CD4-positive, alpha-beta T cell (primary cell): ENCODE results near the gene RFC3. TPM values are rescaled to one million over a fixed set of nuclear protein-coding genes. Genes with fewer than 3 reads are reported as not detected.
"Not testable (repeated sequence)": the region's sequence is repeated elsewhere in the genome, so short reads cannot be mapped to it uniquely, and the experiment has no call there.

Source experiments
- ATAC-seq: fragments of 200-7000 bp; cut with Tn5 transposase; one replicate; pipeline ENCODE4 v1.10.0; 2022; ENCODE audit warnings: mild to moderate bottlenecking; ENCODE audit not compliant: poor library complexity
- CTCF ChIA-PET: fragments of 350-600 bp; sonication (Branson Sonifier 250); formaldehyde crosslinking; loops from one replicate; lab custom pipeline; 2021; ENCODE audit warnings: antibody characterized with exemption, inconsistent platforms; lab: Charles Lee
- POLR2A ChIA-PET: fragments of 350-600 bp; sonication (Branson Sonifier 250); formaldehyde crosslinking; loops from one replicate; lab custom pipeline; 2021; ENCODE audit warnings: antibody characterized with exemption, inconsistent platforms; lab: Charles Lee
- DNase-seq, 14 experiments: peaks; one replicate each; pipeline ENCODE4 v3.0.0-alpha.2; 2013 to 2020; ENCODE audit warnings: mixed read lengths in 2 of 14
- H3K27ac ChIP-seq, 2 donors: one replicate each; pipeline versions ENCODE4 v1.5.1 to v1.7.0; 2013; ENCODE audit warnings: low read length in 2 of 2, low read depth in 1 of 2, mild to moderate bottlenecking in 1 of 2
- H3K27me3 ChIP-seq, 2 experiments: 1 replicate in 1 of 2; 2 replicates in 1 of 2; pipeline versions ENCODE4 v1.6.1 to v1.7.0; 2013; ENCODE audit warnings: low read length in 2 of 2, control low read depth in 1 of 2, mild to moderate bottlenecking in 1 of 2, moderate library complexity in 1 of 2; ENCODE audit not compliant: insufficient read depth in 2 of 2, control insufficient read depth in 1 of 2
- H3K36me3 ChIP-seq: one replicate; pipeline ENCODE4 v1.6.1; 2013; ENCODE audit warnings: low read length, control low read depth; ENCODE audit not compliant: insufficient read depth
- H3K4me1 ChIP-seq: one replicate; pipeline ENCODE4 v1.6.1; 2013; ENCODE audit warnings: low read length, control low read depth; ENCODE audit not compliant: insufficient read depth
- H3K4me3 ChIP-seq: one replicate; pipeline ENCODE4 v1.5.1; 2013; ENCODE audit warnings: mild to moderate bottlenecking, low read length, moderate library complexity
- H3K9me3 ChIP-seq, 2 experiments: 1 replicate in 1 of 2; 2 replicates in 1 of 2; pipeline versions ENCODE4 v1.6.1 to v1.7.0; 2013; ENCODE audit warnings: low read length in 2 of 2, mild to moderate bottlenecking in 2 of 2, control low read depth in 1 of 2, moderate library complexity in 1 of 2; ENCODE audit not compliant: control insufficient read depth in 1 of 2, insufficient read depth in 1 of 2
- H3K27ac Mint-ChIP-seq: one replicate; pipeline ENCODE4 v1.8.0; 2020; ENCODE audit warnings: mixed read lengths
- H3K27me3 Mint-ChIP-seq: one replicate; pipeline ENCODE4 v1.8.0; 2021; ENCODE audit warnings: mixed read lengths
- H3K36me3 Mint-ChIP-seq: one replicate; pipeline ENCODE4 v1.8.0; 2021; ENCODE audit warnings: low read depth, mixed read lengths
- H3K4me1 Mint-ChIP-seq: one replicate; pipeline ENCODE4 v1.8.0; 2021; ENCODE audit warnings: low read depth, mixed read lengths
- H3K4me3 Mint-ChIP-seq: one replicate; pipeline ENCODE4 v1.8.0; 2020; ENCODE audit warnings: mild to moderate bottlenecking, mixed read lengths
- H3K9me3 Mint-ChIP-seq: one replicate; pipeline ENCODE4 v1.8.0; 2020; ENCODE audit warnings: mixed read lengths
- CTCF ChIP-seq: fragments of 200-600 bp; IDR thresholded peaks from one replicate; pipeline ENCODE4 v1.8.0; 2022; ENCODE audit warnings: antibody characterized with exemption, mild to moderate bottlenecking
- intact Hi-C, 2 experiments: fragments of 100-400 bp; cut with DNase I in 1 of 2; cut with micrococcal nuclease in 1 of 2; formaldehyde crosslinking; loops; one replicate each; pipeline versions ENCODE4 v1.15.1 to v1.9.0; 2023 to 2025; cut with DNase I, micrococcal nuclease
- total RNA-seq, 174 experiments: library from RNA in 2 of 174; stranded (reverse) in 2 of 174; gene quantifications; one replicate each; pipeline ENCODE4 v1.2.3 and lab custom pipeline; 2021 to 2026

Gene RFC3
- total RNA-seq, 2 experiments from 2014 or later: 4.5 TPM

GRCh38 chr13:33806470-33807248, 11.3 kb upstream of the RFC3 start:
- Histone ChIP-seq H3K4me3 (no peak overlapping the region), H3K9me3 (no peaks in the 10 kb centered on the region), H3K36me3 (no peaks in the 10 kb centered on the region), H3K4me1 (no peaks in the 10 kb centered on the region), H3K27me3 (peaks cover 0 to 6% of the 10 kb centered on the region in 2 experiments), H3K27ac (no peak overlapping the region)
- intact Hi-C loops: loop anchor here in 1 of 2 experiments (10.0 kb wide), 1 partner anchor 1348 kb away; no protein-coding TSS in a partner anchor
- ChIA-PET CTCF (no interaction called here), POLR2A (no interaction called here)
- ATAC-seq: no peak
- H3K4me1 Mint-ChIP-seq: no peaks in the 10 kb centered on the region
- peaks cover 29% of the 10 kb centered on the region for H3K27me3 Mint-ChIP-seq
- no peak overlapping the region for H3K27ac Mint-ChIP-seq
- no peak overlapping the region for H3K4me3 Mint-ChIP-seq
- no peak for TF ChIP-seq CTCF
- no peaks in the 10 kb centered on the region for H3K9me3 Mint-ChIP-seq
- no peaks in the 10 kb centered on the region for H3K36me3 Mint-ChIP-seq
- no peak for DNase-seq

GRCh38 chr13:33812829-33813228, 5.1 kb upstream of the RFC3 start:
- H3K9me3 Mint-ChIP-seq, H3K4me3 Mint-ChIP-seq, H3K4me1 ChIP-seq, H3K27me3 ChIP-seq, H3K27ac Mint-ChIP-seq, POLR2A ChIA-PET, H3K9me3 ChIP-seq, CTCF ChIA-PET, H3K4me1 Mint-ChIP-seq, H3K27ac ChIP-seq, DNase-seq, H3K36me3 Mint-ChIP-seq, H3K36me3 ChIP-seq, H3K4me3 ChIP-seq, ATAC-seq: not testable (repeated sequence)
- peaks cover 14% of the 10 kb centered on the region for H3K27me3 Mint-ChIP-seq
- intact Hi-C loops: loop anchor here (10.0 kb wide), 3 partner anchors 1228 to 1498 kb away; partner anchors contain the start of genes BRCA2 (in 1 of the 2), N4BP2L2 (in 1 of the 2), PDS5B (in 1 of the 2) and ZAR1L (in 1 of the 2)

GRCh38 chr13:33815011-33815550, 2.9 kb upstream of the RFC3 start:
- Histone ChIP-seq H3K27ac (no peak overlapping the region), H3K4me1 (peaks cover 9% of the 10 kb centered on the region), H3K4me3 (no peak overlapping the region), H3K9me3 (no peaks in the 10 kb centered on the region), H3K27me3 (no peaks in the 10 kb centered on the region), H3K36me3 (no peaks in the 10 kb centered on the region)
- Mint-ChIP-seq H3K4me3 (no peak overlapping the region), H3K27me3 (no peaks in the 10 kb centered on the region), H3K4me1 (peaks cover 14% of the 10 kb centered on the region), H3K27ac (no peak overlapping the region), H3K36me3 (peaks cover 14% of the 10 kb centered on the region), H3K9me3 (no peaks in the 10 kb centered on the region)
- no peak for ATAC-seq
- CTCF ChIA-PET: no interaction called here
- no peak for DNase-seq
- no peak for TF ChIP-seq CTCF
- POLR2A ChIA-PET: no interaction called here
- intact Hi-C loops: loop anchor here (2.0 to 10.0 kb wide), 7 partner anchors 270 to 1500 kb away; partner anchors contain the start of genes N4BP2L2 (in 2 of the 2), PDS5B (in 2 of the 2), BRCA2 (in 1 of the 2) and ZAR1L (in 1 of the 2)
